D341Med (cell line): ENCODE measurements around the gene RGS9BP.
A peak's percentile ranks its signal among the peaks of the same experiment; 100 is the strongest.
"Not testable (repeated sequence)": the region's sequence is repeated elsewhere in the genome, so short reads cannot be mapped to it uniquely, and the experiment has no call there.

Experiments
- DNase-seq: peaks from one replicate; pipeline ENCODE4 v3.0.0; 2012; ENCODE audit warnings: low spot score

Gene RGS9BP

DNA sequence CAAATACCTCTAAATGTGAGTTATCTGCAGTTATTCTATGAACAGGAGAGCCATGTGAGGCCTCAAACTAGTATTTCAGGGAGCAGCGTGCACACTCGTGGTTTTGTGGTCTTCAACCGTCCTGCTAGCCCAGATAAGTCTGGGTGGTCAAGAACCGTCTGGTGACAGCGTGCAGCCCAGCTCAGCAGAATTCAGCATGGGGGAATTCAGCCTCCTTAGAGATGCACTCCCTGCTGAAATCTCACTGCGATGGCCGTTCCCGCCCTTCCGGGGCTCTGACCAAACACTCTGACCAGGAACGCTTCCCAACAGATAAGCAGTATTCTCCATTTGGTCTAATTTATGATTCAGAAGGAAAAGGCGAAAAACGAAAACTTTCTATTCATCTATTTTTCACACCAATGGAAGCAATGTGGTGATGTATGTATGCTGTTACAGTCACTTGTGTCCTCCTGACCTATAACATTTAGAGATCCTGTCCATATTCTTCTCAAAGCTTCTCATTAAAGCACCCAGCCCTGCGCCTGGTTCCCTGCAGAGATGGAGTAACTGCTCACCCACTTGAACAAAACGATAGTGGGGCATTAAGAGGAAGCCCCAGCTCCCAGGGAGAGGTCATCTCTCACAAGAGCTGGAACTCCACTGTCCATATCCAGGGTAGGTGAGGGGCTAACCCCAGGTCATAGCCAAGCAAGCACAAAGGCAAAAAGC lies 3.6 kb upstream of the RGS9BP start:
- DNase-seq: no peak

DNA sequence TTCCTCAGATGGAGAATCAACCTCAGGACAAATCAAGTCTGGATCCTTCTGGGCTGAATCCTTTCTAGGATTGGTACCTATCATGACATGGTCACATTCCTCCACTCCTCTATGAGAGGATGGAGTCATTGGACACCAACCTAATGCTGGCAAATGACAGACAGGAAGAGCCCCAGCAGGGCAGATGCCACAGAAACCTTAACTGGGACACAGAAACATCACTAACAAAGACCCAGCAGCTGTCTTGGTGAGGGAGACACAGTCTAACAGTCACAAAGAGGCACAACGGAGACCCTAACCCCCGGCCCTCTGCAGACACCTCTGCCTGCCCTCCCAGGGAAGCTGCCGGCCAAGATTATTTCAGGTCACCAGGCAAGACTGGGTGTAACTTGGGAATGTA lies 2.8 kb upstream of the RGS9BP start:
- DNase-seq: no peak

DNA sequence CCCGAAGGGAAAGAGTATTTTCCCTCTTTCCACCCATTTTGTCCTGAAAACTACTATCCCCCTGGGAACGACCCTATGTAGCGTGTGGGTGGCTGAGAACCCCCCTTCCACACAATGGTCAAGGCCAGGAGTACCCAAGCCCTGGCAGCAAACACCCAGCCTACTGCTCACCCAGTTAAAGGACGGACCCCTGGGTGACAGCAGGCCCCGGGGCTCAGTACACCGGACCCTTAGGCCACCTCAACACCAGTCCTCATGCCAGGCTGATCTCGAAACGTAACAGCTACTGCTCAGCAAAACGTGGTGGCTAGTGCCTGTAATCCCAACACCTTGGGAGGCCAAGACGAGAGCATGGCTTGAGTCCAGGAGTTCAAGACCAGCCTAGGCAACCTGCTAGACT lies 2.1 kb upstream of the RGS9BP start:
- DNase-seq: no peak

DNA sequence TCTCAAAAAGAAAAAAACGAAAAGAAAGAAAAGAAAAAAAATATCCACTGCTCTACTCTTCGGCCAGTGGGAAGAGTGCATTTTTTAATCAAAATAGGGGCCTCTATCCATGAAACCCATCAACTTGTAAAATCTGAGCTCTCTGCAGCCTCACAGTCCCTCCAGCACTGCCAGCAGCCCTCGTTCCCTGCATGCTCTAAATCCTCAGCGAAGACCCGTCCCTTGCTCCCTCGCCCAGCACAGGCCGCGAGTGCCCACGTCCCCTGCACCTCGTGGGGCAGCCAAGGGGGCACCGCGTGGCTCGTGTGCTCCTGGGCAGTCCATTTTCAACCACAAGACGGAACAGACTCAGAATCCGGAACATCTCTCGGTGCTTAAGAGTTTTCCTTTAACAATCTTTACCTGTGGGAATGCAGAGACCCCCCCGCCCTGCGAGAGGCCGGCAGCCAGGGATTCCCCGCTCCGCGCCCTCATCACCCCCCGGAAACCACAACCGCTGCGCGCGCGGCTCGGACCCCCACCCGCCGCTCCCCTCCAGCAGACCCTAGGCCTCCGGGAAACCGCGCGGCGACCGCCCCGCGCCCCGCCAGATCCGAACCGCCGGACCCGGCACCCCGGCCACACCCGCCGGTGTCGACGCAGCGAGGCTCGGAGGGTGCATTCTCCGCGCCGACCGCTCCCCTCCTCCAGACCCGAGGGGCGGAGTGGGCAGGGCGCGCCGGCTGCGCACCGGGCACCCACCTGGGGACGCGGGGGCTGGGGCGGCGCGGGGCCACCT lies 1.3 kb upstream of the RGS9BP start:
- peak; percentile 51 for DNase-seq

DNA sequence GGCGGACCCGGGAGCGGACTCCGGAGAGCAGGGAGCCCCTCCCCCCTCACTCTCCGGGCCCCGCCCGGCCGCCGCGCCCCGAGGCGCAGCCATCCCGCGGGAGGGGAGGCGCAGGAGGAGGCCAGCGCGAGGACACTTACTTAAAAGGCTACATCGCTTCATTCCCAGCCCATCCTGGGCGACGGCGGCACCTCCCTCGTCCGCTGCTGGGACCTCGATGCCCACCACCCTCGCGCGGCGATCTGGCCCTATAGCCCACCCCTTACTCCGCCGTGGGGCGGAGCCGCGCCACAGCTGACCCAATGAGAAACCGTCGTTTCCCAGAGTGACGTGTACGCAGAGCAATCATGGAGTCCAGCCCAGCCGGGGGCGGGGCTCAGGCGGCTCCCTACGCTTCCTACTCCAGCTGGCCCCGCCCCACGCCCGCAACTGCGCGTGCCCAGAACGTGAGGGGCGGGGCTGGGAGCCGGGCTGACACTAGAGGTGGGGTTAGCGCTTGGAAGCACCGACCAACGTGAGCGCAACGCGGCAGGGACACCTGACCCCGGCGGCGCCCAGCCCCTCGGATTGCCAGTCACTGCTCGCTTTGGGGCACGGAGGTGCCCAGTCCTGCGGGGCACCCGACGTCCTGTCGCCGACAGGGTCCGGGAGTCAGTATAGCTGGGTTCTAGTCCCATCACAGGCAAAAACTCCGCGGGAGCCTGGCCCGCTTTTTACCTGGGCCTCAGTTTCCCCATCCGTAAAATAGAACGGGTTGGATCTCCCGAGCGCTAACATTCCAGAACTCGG lies 523 bp upstream of the RGS9BP start, which contains the start of gene ANKRD27:
TSS of gene ANKRD27 (minus strand) at position 250 of the 789 bp plus-strand sequence. CDS start 16,165 bp downstream, outside the sequence.
- peak; percentile 96 for DNase-seq

DNA sequence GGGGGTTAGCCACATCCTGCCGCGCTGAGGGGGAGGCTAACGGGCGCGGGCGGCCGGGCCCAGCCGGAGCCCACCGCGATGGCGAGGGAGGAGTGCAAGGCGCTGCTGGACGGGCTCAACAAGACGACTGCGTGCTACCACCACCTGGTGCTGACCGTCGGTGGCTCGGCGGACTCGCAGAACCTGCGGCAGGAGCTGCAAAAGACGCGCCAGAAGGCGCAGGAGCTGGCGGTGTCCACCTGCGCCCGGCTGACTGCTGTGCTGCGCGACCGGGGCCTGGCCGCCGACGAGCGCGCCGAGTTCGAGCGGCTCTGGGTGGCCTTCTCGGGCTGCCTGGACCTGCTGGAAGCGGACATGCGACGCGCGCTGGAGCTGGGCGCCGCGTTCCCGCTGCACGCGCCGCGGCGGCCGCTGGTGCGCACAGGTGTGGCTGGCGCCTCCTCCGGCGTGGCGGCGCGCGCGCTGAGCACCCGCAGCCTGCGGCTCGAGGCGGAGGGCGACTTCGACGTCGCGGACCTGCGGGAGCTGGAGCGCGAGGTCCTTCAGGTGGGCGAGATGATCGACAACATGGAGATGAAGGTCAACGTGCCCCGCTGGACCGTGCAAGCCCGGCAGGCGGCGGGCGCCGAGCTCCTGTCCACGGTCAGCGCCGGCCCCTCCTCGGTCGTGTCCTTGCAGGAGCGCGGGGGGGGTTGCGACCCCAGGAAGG lies 692 bp downstream of the RGS9BP start:
- DNase-seq: peak; percentile 60

DNA sequence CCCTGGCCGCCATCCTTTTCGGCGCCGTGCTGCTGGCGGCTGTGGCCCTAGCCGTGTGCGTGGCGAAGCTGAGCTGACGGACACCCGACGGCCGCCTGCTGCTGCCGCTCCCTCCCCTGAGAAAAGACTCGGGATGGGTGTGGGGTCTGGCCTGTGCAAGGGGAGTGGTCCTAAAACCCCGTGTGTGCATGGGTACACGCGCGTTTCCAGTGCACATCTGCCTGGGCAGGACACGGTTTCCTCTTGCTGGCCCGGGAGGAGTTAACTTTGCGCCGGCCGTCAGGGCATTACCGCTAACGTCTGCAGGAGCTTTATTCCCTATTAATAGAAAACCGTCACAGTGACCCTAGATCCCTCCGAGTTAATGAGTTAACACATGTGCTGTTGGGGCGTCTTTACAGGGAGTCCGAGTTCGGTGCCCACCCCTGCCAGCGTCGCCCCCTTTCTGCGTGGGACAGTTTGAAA lies 1.3 kb downstream of the RGS9BP start:
- DNase-seq: no peak

DNA sequence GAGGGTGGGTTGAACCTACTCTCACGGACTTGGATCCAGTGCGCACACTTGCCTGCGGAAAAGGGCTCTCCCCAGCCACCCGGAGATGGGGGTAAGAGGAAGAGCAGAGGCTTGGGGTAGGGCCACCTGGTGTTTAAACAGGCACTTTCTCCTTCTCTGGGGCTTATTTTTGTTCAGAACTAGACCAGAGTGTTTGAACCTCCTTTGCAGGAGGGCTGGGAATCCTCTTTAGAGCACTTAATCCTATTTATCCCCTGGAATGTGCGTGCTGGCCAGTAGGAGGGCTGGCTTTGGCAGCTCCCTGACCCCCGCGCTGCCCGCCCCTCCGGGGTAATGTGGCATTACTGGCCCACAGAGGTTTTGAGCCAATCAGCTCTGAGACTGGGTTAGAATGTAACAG lies 2.0 kb downstream of the RGS9BP start:
- DNase-seq: peak; percentile 88

DNA sequence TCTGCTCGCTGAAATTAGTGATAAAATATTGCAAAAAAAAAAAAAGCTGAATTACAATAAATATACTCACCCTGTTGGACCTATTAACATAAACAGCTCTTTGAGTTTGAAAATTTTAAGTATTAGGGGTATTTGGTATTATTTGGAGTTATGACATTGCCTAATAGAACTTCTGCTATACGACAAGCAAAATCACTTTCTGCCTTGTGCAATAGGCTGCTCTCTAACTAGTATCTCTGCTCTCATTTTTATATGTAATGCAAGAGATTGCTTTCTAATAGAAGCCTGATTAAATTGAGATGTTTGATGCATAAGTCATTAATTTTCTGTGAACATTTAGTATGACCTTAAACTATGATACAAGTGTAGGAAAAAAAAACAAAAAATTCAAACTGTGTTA lies 5.3 kb downstream of the RGS9BP start:
- DNase-seq: no peak

DNA sequence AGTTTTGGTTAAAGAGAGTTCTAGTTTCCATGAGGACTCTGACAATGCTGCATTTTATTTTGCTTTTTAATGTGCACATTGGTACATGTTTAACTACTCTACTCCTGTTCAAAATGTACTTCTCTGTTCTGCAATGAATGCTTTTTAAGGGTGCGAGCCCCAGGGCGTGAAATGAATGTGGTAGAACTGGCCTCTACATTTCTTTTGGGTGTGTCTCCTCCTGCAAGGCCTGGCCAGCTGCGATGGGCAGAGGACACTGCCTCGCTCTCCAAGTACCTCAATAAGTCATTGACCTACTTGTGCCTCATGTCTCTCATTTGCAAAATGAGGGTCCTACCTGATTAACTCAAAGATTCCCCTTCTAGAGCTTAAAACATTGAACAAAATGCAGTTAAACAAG lies 6.7 kb downstream of the RGS9BP start:
- DNase-seq: no peak

DNA sequence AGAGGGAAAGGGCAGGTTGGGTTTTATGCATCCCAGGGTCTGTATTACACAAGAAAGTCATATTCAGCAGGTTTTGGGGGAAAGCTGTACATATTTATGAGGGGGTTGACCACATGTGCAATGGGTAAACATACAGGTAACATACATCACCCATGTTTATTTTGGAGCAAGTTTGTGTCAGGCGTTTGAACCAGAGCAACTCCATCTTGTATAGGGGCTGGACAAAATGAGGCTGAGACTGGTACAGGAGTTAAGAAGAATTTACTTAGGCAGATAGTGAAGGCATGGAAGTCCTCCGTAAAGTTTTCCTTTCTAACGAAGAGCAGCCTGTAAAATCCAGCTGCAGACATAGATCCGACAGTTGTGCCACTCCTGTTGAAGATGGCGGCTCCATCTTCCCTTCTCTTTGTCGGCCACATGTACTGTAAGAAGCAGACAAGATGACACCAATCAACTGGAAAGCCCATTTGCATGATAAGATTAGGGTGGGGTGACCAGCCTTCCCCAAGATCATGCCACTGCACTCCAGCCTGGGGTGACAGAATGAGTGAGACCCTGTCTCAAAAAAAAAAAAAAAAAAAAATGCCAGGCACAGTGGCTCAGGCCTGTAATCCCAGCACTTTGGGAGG lies 11.3 kb downstream of the RGS9BP start:
- no peak for DNase-seq

DNA sequence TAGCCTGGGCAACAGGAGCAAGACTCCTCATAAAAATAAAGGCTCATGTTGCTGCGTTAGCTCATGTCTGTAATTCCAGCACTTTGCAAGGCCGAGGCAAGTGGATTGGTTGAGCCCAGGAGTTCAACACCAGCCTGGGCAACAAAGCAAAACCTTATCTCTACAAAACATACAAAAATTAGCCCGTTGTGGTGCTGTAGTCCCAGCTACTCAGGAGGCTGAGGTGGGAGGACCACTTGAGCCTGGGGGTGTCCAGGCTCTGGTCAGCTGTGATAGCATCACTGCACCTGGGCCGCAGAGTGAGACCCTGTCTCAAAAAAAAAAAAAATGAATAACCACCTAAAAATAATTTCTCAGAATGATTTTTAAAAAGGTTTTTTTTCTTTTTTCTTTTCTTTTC lies 12.0 kb downstream of the RGS9BP start:
- no peak for DNase-seq

DNA sequence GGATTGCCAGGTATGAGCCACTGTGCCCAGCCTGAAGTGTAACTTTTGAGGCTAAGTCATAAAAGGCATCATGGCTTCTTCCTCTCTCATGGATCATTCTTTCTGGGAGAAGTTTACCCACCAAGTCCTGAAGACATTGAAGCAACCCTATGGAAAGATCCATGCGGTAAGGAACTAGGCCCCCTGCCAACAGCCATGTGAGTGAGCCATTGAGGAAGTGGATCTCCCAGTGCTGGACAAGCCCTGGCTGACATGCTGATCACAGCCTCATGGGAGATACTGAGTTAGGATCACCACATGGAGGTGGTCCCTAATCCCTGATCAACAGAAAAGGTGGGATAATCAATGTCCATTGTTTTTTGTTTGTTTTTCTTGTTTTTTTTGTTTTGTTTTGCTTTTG lies 12.7 kb downstream of the RGS9BP start:
- no peak for DNase-seq

DNA sequence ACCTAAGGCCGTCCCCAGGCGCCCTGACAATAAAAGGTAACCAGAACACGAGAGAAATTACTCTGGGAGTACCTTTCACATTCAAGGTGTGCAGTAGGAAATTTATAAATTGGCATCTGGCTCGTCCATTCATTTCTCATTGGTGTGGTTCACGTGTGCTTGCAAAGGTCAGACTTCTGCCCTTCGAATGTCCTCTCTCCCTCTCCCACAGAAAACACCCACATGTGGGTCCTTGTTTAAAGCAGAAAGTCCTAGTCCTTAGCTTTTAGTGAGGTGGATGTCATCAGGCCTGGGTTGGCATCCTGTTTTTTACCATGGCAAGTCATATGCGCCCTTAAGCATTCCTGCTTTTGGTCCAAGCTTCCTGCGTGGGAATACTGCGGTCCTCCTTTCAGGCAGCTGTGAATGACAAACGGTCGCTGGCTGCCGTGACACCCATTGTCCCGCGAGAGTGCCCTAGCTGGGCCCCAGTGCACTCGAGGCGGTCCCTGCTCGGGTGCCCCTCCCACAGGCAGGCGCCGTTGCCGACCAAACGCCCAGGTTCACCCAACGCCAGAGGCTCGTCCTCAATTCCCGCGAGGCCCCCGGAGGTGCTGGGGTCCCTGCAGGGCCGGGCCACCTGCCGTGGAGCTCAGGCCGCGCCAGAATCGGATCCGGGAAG lies 15.8 kb downstream of the RGS9BP start, which contains the start of gene NUDT19:
TSS of gene NUDT19 (plus strand) at position 531 of the 661 bp plus-strand sequence. CDS start 140 bp downstream, outside the sequence.
- peak; percentile 92 for DNase-seq

DNA sequence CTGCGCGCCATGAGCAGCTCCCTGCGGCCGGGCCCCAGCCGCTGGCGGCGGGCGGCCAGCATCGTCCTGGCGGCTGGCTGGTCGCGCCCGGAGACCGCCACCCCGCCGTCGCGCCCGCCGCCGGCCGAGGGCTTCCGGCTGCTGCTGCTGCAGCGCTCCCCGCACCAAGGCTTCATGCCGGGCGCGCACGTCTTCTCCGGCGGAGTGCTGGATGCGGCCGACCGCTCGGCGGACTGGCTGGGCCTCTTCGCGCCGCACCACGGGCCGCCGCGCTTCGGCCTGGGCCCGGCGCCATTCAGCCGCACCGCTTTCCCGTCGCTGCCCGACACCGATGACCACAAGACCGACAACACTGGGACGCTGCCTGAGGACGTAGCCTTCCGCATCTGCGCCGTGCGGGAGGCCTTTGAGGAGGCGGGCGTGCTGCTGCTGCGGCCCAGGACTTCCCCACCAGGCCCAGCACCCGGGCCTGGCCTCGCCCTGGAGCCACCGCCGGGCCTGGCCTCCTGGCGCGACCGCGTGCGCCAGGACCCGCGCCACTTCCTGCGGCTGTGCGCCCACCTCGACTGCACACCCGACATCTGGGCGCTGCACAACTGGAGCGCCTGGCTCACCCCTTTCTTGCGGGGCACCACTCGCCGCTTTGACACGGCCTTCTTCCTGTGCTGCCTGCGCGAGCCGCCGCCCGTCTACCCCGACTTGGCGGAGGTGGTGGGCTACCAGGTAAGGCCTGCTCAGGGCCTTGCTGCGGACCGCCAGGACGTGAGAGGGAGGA lies 16.5 kb downstream of the RGS9BP start:
- DNase-seq: peak; percentile 69

DNA sequence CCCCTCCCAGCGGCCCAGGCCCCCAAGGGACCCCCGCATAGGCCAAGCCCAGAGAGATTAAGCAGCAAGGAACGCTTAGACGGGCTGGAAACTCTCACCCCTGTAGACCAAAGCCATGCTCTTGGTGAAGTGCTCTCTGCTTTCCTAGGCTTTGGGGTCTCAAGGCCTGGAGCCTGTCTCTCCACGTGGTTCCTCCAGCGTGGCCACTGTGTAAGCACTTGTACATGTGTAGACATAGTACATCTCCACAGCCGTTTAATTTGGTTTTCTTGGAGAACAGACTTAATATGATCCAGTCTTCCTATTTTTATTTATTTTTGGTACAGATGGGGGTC lies 17.0 kb downstream of the RGS9BP start:
- no peak for DNase-seq

DNA sequence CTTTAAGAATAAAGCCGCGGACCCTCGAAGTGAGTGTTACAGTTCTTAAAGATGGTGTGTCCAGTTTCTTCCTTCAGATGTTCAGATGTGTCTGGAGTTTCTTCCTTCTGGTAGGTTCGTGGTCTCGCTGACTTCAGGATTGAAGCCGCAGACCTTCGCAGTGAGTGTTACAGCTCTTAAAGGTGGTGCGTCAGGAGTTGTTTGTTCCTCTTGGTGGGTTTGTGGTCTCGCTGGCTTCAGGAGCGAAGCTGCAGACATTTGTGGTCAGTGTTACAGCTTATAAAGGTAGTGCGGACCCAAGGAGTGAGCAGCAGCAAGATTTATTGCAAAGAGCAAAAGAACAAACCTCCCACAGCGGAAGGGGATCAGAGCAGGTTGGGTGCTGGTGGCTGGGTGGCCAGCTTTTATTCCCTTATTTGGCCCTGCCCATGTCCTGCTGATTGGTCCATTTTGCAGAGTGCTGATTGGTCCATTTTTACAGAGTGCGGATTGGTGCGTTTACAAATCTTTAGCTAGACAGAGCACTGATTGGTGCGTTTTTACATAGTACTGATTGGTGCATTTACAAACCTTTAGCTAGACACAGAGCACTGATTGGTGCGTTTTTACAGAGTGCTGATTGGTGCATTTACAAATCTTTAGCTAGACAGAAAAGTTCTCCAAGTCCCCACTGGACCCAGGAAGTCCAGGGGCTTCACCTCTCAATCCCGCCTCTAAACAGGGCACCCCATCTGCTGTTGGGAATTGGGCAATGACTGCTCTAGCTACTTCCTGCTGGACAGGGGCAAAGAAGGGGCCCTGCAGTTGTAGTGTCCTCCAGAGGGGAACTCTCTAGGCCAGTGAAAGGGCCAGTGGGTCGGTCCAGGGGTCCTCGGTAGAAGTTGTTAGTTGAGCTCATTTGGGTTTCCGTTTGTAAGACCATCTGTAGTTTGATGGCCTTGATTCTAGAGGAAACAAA lies 17.8 kb downstream of the RGS9BP start:
- DNase-seq: not testable (repeated sequence)

DNA sequence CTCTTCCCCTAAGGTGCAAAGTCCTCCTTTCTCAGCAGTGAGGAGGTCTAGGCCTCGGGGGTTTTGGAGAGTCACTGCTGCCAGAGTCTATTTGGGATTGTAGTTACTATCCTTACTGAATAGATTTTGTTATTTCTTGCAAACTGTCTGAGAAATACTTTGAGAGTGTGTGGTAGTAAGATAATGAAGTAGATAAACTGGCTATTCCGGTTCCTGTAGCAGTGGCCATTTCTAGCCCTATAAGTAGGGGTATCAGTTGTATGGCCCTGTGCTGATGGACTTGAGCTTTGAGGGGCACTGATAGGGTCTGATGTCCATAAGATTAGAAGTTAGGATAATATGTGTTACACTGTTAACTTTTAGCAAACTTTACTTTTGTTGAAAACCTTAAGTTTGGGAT lies 18.7 kb downstream of the RGS9BP start:
- not testable (repeated sequence) for DNase-seq

DNA sequence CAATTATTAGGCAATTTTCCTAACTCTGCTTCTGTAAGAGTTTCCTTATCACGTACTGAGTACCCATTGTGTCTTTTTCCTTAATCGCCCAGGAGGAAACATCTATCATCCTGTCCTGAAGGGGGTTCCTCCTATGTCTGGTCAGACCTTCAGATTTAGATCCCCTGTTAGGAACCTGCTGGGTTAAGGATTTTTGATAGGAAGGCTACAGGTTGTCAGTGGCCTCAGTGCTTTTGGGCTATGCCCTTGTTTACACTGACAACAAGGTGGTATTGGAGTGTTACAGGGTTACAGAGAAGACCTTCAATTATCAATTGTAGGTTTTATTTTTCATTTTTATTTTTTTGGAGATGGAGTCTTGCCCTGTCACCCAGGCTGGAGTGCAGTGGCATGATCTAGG lies 19.2 kb downstream of the RGS9BP start:
- not testable (repeated sequence) for DNase-seq
